ENCODE data around the gene KCNN1. TPM values are rescaled to one million over a fixed set of nuclear protein-coding genes. Genes with fewer than 3 reads are reported as not detected.

KCNN1 gene
- total RNA-seq, 4 donors from 2014 or later: 0.36 TPM; not detected in 3

DNA sequence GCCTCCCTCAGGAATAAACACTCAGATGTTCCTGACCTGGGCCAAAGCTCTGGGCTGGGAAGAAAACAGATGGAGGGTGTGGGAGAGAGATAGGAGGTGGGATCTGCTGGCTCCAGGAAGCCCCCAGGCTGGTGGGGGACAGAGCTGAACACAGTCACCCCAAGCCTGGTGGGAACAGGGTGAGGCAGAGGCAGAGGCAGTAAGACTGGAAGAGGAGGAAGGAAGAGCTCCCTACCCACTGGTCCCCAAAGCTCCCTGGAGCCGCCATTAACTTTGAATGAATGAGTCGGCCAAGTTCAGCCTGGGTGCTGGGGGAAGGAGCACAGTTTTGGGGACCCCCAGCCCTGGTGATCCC, 801 bp upstream of the KCNN1 start:
- no peak for DNase-seq (ENCODE audit: low spot score in 2 of 2)
- TF ChIP-seq POLR2A (IDR thresholded peaks at IDR 0.05) (no peak), CTCF (IDR thresholded peaks at IDR 0.05) (no peak)
- intact Hi-C loops (cut with DNase I; ENCODE audit: low total_unique reads): no loop called here
- 55 to 63% methylated on average over 2 of the region's 2 CpGs for WGBS, 2 donors
- H3K4me3 ChIP-seq (ENCODE audit: low read depth, poor library complexity, severe bottlenecking): no peak overlapping the region

DNA sequence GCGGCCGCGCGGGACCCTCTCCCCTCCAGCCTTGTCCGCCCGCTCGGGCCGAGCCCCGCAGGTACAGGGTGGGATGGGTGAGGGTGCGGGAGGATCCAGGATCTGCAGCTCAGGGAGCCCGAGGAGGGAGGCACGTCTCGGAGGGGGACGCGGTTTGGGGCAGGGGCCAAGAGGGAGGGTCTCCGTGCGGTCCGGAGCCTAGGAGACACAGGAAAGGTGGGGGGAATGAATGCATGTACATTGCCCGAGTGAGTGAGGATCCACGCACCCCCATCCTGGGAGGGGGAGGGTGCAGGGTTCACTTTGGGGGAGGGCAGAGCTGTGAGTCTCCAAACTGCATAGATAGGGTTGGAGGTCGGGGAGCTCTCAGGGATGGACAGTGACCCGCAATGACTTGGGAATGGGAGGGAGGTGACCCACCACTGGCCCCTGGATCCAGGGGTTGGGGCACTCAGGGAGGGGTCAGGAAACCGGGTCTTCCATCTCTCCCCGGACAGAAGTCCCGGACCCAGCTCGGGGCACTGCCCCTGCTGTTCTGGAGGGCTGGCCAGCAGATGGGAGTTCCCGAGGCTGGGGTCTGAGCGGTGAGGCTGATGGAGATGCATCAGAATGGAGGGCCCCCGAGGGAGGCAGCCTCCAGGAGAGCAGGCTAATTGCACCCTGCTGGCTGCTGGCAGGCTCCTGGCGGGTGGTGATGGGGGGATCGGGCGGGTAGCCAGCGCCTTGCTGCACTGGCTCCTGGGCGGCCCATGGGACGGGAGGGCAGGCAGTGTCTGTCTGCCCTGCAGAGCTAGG, 547 bp downstream of the KCNN1 start:
- TF ChIP-seq POLR2A (IDR thresholded peaks at IDR 0.05) (no peak), CTCF (IDR thresholded peaks at IDR 0.05) (no peak)
- H3K4me3 ChIP-seq (ENCODE audit: low read depth, poor library complexity, severe bottlenecking): no peak overlapping the region
- DNase-seq (ENCODE audit: low spot score in 2 of 2): no peak
- 13 to 14% methylated on average over 17 to 33 of the region's 35 CpGs for WGBS, 2 donors
- intact Hi-C loops (cut with DNase I; ENCODE audit: low total_unique reads): no loop called here

DNA sequence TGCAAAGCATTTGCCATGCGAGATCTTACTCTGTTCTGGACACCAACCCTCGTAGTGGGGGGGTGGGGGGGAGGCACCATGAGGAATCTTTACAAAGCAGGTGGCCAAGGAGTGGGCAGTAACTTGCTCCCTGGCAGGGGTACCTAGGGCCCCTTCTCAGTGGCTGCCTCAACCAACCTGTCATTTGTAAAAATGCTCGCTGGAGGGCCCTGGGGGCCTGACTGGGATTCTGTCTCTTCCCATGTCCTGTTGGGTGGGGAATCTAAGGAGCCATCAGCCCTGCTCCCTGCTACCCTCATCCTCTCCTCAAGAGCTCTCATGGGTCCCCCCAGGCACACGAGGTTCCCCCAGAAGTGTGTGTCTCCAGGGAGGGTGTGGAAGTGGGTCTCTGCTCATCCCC, 1.5 kb downstream of the KCNN1 start:
- intact Hi-C loops (cut with DNase I; ENCODE audit: low total_unique reads): no loop called here
- WGBS, 2 donors: 66 to 69% methylated on average over 4 of the region's 4 CpGs
- no peak overlapping the region for H3K4me3 ChIP-seq (ENCODE audit: low read depth, poor library complexity, severe bottlenecking)
- no peak for DNase-seq (ENCODE audit: low spot score in 2 of 2)
- TF ChIP-seq CTCF (IDR thresholded peaks at IDR 0.05) (no peak), POLR2A (IDR thresholded peaks at IDR 0.05) (no peak)

DNA sequence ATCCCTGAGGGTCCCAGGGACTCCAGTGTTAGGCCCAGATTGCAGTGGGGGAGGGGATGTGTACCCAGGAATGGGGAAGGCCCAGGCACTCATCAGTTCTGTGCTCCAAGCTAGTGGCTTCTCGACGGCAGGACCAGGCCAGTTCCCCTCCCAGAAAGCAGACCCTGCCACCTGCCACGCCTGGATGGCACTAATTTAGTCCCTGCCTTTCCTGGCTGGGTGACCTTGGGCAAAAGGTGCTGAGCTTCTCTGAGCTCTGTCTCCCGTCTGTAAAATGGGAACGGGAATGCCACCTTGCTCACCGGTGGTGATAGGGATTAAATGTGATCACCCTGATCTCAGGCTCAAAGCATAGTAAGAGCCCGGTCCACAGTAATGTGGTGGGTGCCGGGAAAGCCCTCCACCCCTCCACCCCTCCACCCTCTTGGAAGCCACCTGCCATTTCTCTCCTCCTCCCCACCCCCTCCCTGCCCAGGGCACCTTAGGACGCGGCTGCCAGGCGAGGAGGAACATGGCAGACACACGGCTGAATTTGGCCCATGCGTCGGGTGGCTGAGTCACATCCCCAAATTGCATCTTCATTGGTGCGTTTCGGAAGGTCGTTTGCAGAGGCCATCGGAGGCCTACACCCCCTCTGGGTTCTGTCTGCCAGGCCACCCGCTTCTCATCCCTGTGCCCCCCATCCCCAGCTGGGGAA, 2.3 kb downstream of the KCNN1 start:
- DNase-seq (ENCODE audit: low spot score in 2 of 2): no peak
- 76 to 78% methylated on average over 19 of the region's 19 CpGs for WGBS, 2 donors
- intact Hi-C loops (cut with DNase I; ENCODE audit: low total_unique reads): no loop called here
- TF ChIP-seq CTCF (IDR thresholded peaks at IDR 0.05): no peak
- TF ChIP-seq POLR2A (IDR thresholded peaks at IDR 0.05): no peak
- no peak overlapping the region for H3K4me3 ChIP-seq (ENCODE audit: low read depth, poor library complexity, severe bottlenecking)

GRCh38 chr19:17972230-17972629, 5.3 kb downstream of the KCNN1 start:
- H3K4me3 ChIP-seq (ENCODE audit: low read depth, poor library complexity, severe bottlenecking): no peak overlapping the region
- 38 to 91% methylated on average over 1 of the region's 1 CpG for WGBS, 2 donors
- intact Hi-C loops (cut with DNase I; ENCODE audit: low total_unique reads): no loop called here
- TF ChIP-seq CTCF (IDR thresholded peaks at IDR 0.05) (no peak), POLR2A (IDR thresholded peaks at IDR 0.05) (no peak)
- DNase-seq (ENCODE audit: low spot score in 2 of 2): no peak

Measured in lower leg skin (tissue), 4 donors.